Neutrophil (primary cell): ENCODE measurements around the gene LAMA5.

Experiments used
- H3K27ac ChIP-seq: fragments of 200-600 bp; sonication (generic); 2 replicates; pipeline ENCODE4 v1.5.1; 2016; ENCODE audit warnings: mild to moderate bottlenecking, moderate library complexity
- H3K27me3 ChIP-seq: fragments of 200-600 bp; sonication (generic); 2 replicates; pipeline ENCODE4 v1.6.0; 2016; ENCODE audit warnings: mild to moderate bottlenecking
- H3K36me3 ChIP-seq: fragments of 200-600 bp; sonication (generic); 2 replicates; pipeline ENCODE4 v1.5.1; 2017
- H3K4me1 ChIP-seq, 2 experiments: fragments of 200-600 bp in 1 of 2; sonication (generic) in 1 of 2; 1 replicate in 1 of 2; 2 replicates in 1 of 2; pipeline versions ENCODE4 v1.5.1 to v1.6.1; 2013 to 2016; ENCODE audit warnings: low read depth in 1 of 2, low read length in 1 of 2, mild to moderate bottlenecking in 1 of 2, moderate library complexity in 1 of 2; ENCODE audit not compliant: control insufficient read depth in 1 of 2, insufficient read depth in 1 of 2
- H3K4me3 ChIP-seq, 2 experiments: fragments of 200-600 bp in 1 of 2; sonication (generic) in 1 of 2; 1 replicate in 1 of 2; 2 replicates in 1 of 2; pipeline ENCODE4 v1.5.1; 2013 to 2016; ENCODE audit warnings: low read depth in 1 of 2, low read length in 1 of 2, mild to moderate bottlenecking in 1 of 2, moderate library complexity in 1 of 2
- H3K9me3 ChIP-seq: fragments of 200-600 bp; sonication (generic); 2 replicates; pipeline ENCODE4 v1.5.1; 2016
- CTCF ChIP-seq: fragments of 200-600 bp; sonication (generic); IDR thresholded peaks from 2 replicates; pipeline ENCODE4 v1.5.1; 2016; ENCODE audit warnings: antibody characterized with exemption

Gene LAMA5

GRCh38 chr20:62315773-62316172 is 51.3 kb downstream of the LAMA5 start:
- Histone ChIP-seq H3K27me3 (no peaks in the 10 kb centered on the region), H3K9me3 (no peaks in the 10 kb centered on the region), H3K4me1 (no peaks in the 10 kb centered on the region), H3K36me3 (no peaks in the 10 kb centered on the region), H3K27ac (no peak overlapping the region), H3K4me3 (no peak overlapping the region)
- TF ChIP-seq CTCF, result no peak

GRCh38 chr20:62314711-62315302 is 52.3 kb downstream of the LAMA5 start:
- Histone ChIP-seq H3K27ac (no peak overlapping the region), H3K27me3 (no peaks in the 10 kb centered on the region), H3K4me1 (no peaks in the 10 kb centered on the region), H3K9me3 (no peaks in the 10 kb centered on the region), H3K4me3 (no peak overlapping the region), H3K36me3 (peaks cover under 1% of the 10 kb centered on the region)
- no peak for TF ChIP-seq CTCF

GRCh38 chr20:62314339-62314638 is 52.8 kb downstream of the LAMA5 start:
- H3K36me3 ChIP-seq, result peaks cover 6% of the 10 kb centered on the region
- H3K9me3 ChIP-seq, result no peaks in the 10 kb centered on the region
- no peak for TF ChIP-seq CTCF
- no peak overlapping the region for H3K4me3 ChIP-seq
- no peaks in the 10 kb centered on the region for H3K27me3 ChIP-seq
- no peaks in the 10 kb centered on the region for H3K4me1 ChIP-seq
- no peak overlapping the region for H3K27ac ChIP-seq

GRCh38 chr20:62313460-62314338 is 53.4 kb downstream of the LAMA5 start:
- Histone ChIP-seq H3K9me3 (no peaks in the 10 kb centered on the region), H3K4me1 (no peaks in the 10 kb centered on the region), H3K4me3 (no peak overlapping the region), H3K27ac (no peak overlapping the region), H3K27me3 (no peaks in the 10 kb centered on the region), H3K36me3 (peaks cover 12% of the 10 kb centered on the region)
- TF ChIP-seq CTCF, result no peak

- Histone ChIP-seq H3K4me1 (no peaks in the 10 kb centered on the region), H3K27me3 (no peaks in the 10 kb centered on the region), H3K4me3 (no peak overlapping the region), H3K27ac (no peak overlapping the region), H3K36me3 (peaks cover 19% of the 10 kb centered on the region), H3K9me3 (no peaks in the 10 kb centered on the region)
- no peak for TF ChIP-seq CTCF
Measured at GRCh38 chr20:62313021-62313420, 54.1 kb downstream of the LAMA5 start.
